Sigmoid colon (tissue), 7 donors: ENCODE results near the gene PRDM10. TPM values are rescaled to one million over a fixed set of nuclear protein-coding genes. Genes with fewer than 3 reads are reported as not detected.

Source experiments
- DNase-seq: peaks from one replicate; pipeline ENCODE4 v3.0.0-alpha.2; 2019
- H3K27ac ChIP-seq, 4 donors: fragments of 200-600 bp; sonication (generic); one replicate each; pipeline ENCODE4 v1.5.1; 2016 to 2019; ENCODE audit warnings: mild to moderate bottlenecking in 1 of 4
- H3K27me3 ChIP-seq, 3 donors: fragments of 200-600 bp; sonication (generic); one replicate each; pipeline ENCODE4 v1.5.1; 2019; ENCODE audit warnings: mild to moderate bottlenecking in 1 of 3
- H3K36me3 ChIP-seq, 4 donors: fragments of 200-600 bp; sonication (generic); one replicate each; pipeline ENCODE4 v1.5.1; 2016 to 2019
- H3K4me1 ChIP-seq, 4 donors: fragments of 200-600 bp; sonication (generic); one replicate each; pipeline ENCODE4 v1.5.1; 2017 to 2019
- H3K4me3 ChIP-seq, 4 donors: fragments of 200-600 bp; sonication (generic); one replicate each; pipeline ENCODE4 v1.5.1; 2017 to 2019; ENCODE audit warnings: mild to moderate bottlenecking in 2 of 4, moderate library complexity in 1 of 4
- H3K9me3 ChIP-seq, 4 donors: fragments of 200-600 bp in 3 of 4; sonication (generic) in 3 of 4; one replicate each; pipeline versions ENCODE4 v1.5.1 to v1.6.1; 2013 to 2019
- CTCF ChIP-seq, 4 experiments: fragments of 450-650 bp in 3 of 4; fragments of 200-600 bp in 1 of 4; IDR thresholded peaks; one replicate each; pipeline ENCODE4 v1.5.1; 2016 to 2019; ENCODE audit warnings: antibody characterized with exemption in 4 of 4, mild to moderate bottlenecking in 3 of 4, moderate library complexity in 2 of 4
- EP300 ChIP-seq, 4 donors: sonication (generic); formaldehyde crosslinking; IDR thresholded peaks; one replicate each; pipeline ENCODE4 v1.6.1; 2017; ENCODE audit warnings: antibody characterized with exemption in 4 of 4
- POLR2A ChIP-seq, 2 donors: fragments of 450-650 bp; IDR thresholded peaks; one replicate each; pipeline ENCODE4 v1.6.1; 2016; ENCODE audit warnings: antibody characterized with exemption in 2 of 2, mild to moderate bottlenecking in 2 of 2, moderate library complexity in 2 of 2
- POLR2AphosphoS5 ChIP-seq, 4 donors: sonication (generic); formaldehyde crosslinking; IDR thresholded peaks; one replicate each; pipeline ENCODE4 v1.6.1; 2017; ENCODE audit warnings: antibody characterized with exemption in 4 of 4
- WGBS, 2 donors: extraction: QIAGEN DNeasy Blood & Tissue Kit; methylation state at CpG; one replicate each; pipeline ENCODE4 v1.1.7; 2013; 5-methylcytosine and 5-hydroxymethylcytosine counted together
- intact Hi-C: fragments of 100-400 bp; cut with DNase I; formaldehyde crosslinking; loops from one replicate; pipeline ENCODE4 v1.15.1; 2023
- polyA plus RNA-seq, 3 donors: library from polyadenylated mRNA; stranded (reverse); fragments of 200-250 nt; gene quantifications; one replicate each; pipeline ENCODE4 v1.2.3, GENCODE V29; 2013
- total RNA-seq, 4 donors: library from RNA; depleted of rRNA; stranded (reverse); fragments of >200 nt; gene quantifications; one replicate each; pipeline ENCODE4 v1.1.0, GENCODE V29; 2016
- donor health status: healthy with polysubstance abuse.
- donor health status: Bipolar disorder and iron deficiency.
- donor health status: healthy.

The PRDM10 gene
- total and polyA plus RNA-seq, 7 donors: 1.8 to 11.9 (median 6.3) TPM

GRCh38 chr11:129933262-129933661, 69.4 kb downstream of the PRDM10 start:
- H3K27me3 ChIP-seq: no peaks in the 10 kb centered on the region
- no peak overlapping the region for H3K27ac ChIP-seq
- no peak overlapping the region for H3K4me3 ChIP-seq
- intact Hi-C loops: no loop called here
- H3K4me1 ChIP-seq: no peaks in the 10 kb centered on the region
- H3K36me3 ChIP-seq: peaks cover 0 to 30% (median 2%) of the 10 kb centered on the region in 4 donors
- H3K9me3 ChIP-seq: no peaks in the 10 kb centered on the region
- 98 to 100% methylated on average over 1 of the region's 1 CpG for WGBS, 2 donors
- DNase-seq: no peak
- TF ChIP-seq POLR2A (IDR thresholded peaks at IDR 0.05) (no peak), POLR2AphosphoS5 (IDR thresholded peaks at IDR 0.05) (no peak), CTCF (IDR thresholded peaks at IDR 0.05) (no peak), EP300 (IDR thresholded peaks at IDR 0.05) (no peak)

- Histone ChIP-seq H3K9me3 (no peaks in the 10 kb centered on the region), H3K27ac (no peak overlapping the region), H3K4me1 (no peaks in the 10 kb centered on the region), H3K4me3 (no peak overlapping the region), H3K27me3 (no peaks in the 10 kb centered on the region), H3K36me3 (peaks cover 0 to 30% (median 2%) of the 10 kb centered on the region in 4 donors)
- WGBS, 2 donors: 87 to 93% methylated on average over 7 of the region's 7 CpGs
- TF ChIP-seq POLR2AphosphoS5 (IDR thresholded peaks at IDR 0.05) (no peak), POLR2A (IDR thresholded peaks at IDR 0.05) (no peak), CTCF (IDR thresholded peaks at IDR 0.05) (no peak), EP300 (IDR thresholded peaks at IDR 0.05) (no peak)
- no peak for DNase-seq
- intact Hi-C loops: no loop called here
Measured at GRCh38 chr11:129932381-129933067, 70.1 kb downstream of the PRDM10 start.

- H3K27me3 ChIP-seq: no peaks in the 10 kb centered on the region
- peaks cover 0 to 30% (median 2%) of the 10 kb centered on the region in 4 donors for H3K36me3 ChIP-seq
- H3K9me3 ChIP-seq: no peaks in the 10 kb centered on the region
- H3K27ac ChIP-seq: no peak overlapping the region
- H3K4me1 ChIP-seq: no peaks in the 10 kb centered on the region
- intact Hi-C loops: no loop called here
- TF ChIP-seq POLR2A (IDR thresholded peaks at IDR 0.05) (no peak), POLR2AphosphoS5 (IDR thresholded peaks at IDR 0.05) (no peak), EP300 (IDR thresholded peaks at IDR 0.05) (no peak), CTCF (IDR thresholded peaks at IDR 0.05) (no peak)
- H3K4me3 ChIP-seq: no peak overlapping the region
- DNase-seq: no peak
- 93 to 95% methylated on average over 13 of the region's 13 CpGs for WGBS, 2 donors
Measured at GRCh38 chr11:129930743-129931142, 71.9 kb downstream of the PRDM10 start.

GRCh38 chr11:129930296-129930695, 72.3 kb downstream of the PRDM10 start:
- H3K4me3 ChIP-seq: no peak overlapping the region
- H3K4me1 ChIP-seq: no peaks in the 10 kb centered on the region
- intact Hi-C loops: no loop called here
- H3K9me3 ChIP-seq: no peaks in the 10 kb centered on the region
- TF ChIP-seq POLR2A (IDR thresholded peaks at IDR 0.05) (no peak), POLR2AphosphoS5 (IDR thresholded peaks at IDR 0.05) (no peak), EP300 (IDR thresholded peaks at IDR 0.05) (no peak)
- 83 to 89% methylated on average over 6 of the region's 6 CpGs for WGBS, 2 donors
- no peak overlapping the region for H3K27ac ChIP-seq
- no peaks in the 10 kb centered on the region for H3K27me3 ChIP-seq
- DNase-seq: no peak
- H3K36me3 ChIP-seq: peaks cover 0 to 30% (median 2%) of the 10 kb centered on the region in 4 donors

- Histone ChIP-seq H3K27ac (no peak overlapping the region), H3K4me3 (no peak overlapping the region), H3K36me3 (peaks cover 0 to 33% (median 4%) of the 10 kb centered on the region in 4 donors), H3K4me1 (no peaks in the 10 kb centered on the region), H3K9me3 (no peaks in the 10 kb centered on the region), H3K27me3 (no peaks in the 10 kb centered on the region)
- TF ChIP-seq POLR2A (IDR thresholded peaks at IDR 0.05) (no peak), EP300 (IDR thresholded peaks at IDR 0.05) (no peak), CTCF (IDR thresholded peaks at IDR 0.05) (no peak), POLR2AphosphoS5 (IDR thresholded peaks at IDR 0.05) (no peak)
- WGBS, 2 donors: 87 to 92% methylated on average over 2 of the region's 2 CpGs
- intact Hi-C loops: no loop called here
- no peak for DNase-seq
Measured at GRCh38 chr11:129929721-129930120, 72.9 kb downstream of the PRDM10 start.
